NCI-H748 (cell line): ENCODE results near the gene DEPDC5.

Source experiments
- DNase-seq: peaks from one replicate; lab custom pipeline; 2025; ENCODE audit not compliant: unreplicated experiment; lab: John Stamatoyannopoulos, UW

Gene DEPDC5

DNA sequence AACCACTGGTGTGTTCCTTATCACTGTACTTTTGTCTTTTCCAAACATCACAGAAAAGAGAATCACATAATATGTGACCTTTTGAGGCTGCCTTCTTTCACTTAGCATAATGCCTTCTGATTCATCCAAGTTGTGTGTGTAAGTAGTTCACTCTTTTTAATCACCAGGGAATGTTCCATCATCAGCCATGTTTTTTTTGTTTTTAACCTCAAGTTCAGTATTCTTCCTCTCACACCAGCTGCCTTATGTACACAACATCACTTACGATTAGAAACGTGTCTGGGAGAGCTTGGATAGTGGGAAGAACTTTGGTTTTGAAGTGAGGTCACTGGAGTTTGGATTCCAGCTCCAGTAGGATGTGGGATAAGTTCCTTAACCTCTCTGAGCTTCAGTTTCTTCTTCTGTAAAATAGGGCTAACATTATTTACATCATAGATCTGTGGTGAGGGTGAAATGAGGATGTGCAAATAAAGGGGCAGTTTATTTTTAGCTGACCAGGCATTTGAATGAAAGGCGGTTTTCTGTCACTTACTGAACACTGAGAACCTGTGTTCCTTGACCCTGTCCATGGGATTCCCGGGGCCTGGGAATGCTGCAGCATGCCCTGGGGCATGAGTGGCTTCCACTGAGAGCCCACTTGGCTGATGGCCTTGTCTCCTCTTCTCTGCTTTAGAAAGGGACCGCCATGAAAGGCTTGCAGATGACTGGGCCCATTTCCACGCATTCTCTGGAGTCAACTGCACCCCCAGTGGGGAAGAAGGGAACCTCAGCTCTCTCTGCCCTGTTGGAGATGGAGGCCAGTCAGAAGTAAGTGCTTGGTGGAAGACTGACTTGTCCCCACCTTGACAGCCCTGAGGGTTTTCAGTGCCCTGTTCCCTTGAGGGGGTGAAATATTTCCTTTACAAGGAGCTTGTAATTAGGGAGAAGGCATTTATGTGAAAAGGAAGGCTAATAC lies 92.6 kb downstream of the DEPDC5 start:
- DNase-seq = no peak

DNA sequence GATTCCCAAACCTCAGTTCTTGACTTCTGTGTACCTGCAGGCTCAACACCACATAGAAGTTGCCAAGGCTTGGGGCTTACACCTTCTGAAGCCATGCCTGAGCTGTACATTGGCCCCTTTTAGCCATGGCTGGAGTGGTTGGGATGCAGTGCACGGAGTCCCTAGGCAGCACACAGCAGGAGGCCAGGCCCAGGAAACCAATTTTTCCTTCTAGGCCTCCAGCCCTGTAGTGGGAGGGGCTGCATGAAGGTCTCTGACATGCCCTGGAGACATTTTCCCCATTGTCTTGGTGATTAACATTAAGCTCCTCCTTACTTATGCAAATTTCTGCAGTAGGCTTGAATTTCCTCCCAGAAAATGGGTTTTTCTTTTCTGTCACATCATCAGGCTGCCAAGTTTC lies 94.6 kb downstream of the DEPDC5 start:
- no peak for DNase-seq

DNA sequence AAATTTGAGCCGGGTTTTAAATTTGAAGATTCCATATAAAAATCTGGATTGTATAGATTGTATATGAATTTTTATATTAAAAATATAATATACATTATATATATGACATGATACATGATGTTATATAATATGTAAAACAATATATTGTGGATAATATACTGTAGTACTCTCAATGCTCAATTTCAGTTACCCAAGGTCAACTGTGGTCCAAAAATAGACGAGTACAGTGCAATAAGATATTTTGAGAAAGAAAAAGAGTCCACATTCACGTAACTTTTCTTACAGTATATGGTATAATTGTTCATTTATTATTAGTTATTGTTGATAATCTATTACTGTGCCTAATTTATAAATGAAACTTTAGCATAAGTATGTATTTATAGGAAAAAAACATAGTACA lies 96.3 kb downstream of the DEPDC5 start:
- no peak for DNase-seq

- no peak for DNase-seq
These were observed 99.0 kb downstream of the DEPDC5 start for GRCh38 chr22:31852691-31853421.

DNA sequence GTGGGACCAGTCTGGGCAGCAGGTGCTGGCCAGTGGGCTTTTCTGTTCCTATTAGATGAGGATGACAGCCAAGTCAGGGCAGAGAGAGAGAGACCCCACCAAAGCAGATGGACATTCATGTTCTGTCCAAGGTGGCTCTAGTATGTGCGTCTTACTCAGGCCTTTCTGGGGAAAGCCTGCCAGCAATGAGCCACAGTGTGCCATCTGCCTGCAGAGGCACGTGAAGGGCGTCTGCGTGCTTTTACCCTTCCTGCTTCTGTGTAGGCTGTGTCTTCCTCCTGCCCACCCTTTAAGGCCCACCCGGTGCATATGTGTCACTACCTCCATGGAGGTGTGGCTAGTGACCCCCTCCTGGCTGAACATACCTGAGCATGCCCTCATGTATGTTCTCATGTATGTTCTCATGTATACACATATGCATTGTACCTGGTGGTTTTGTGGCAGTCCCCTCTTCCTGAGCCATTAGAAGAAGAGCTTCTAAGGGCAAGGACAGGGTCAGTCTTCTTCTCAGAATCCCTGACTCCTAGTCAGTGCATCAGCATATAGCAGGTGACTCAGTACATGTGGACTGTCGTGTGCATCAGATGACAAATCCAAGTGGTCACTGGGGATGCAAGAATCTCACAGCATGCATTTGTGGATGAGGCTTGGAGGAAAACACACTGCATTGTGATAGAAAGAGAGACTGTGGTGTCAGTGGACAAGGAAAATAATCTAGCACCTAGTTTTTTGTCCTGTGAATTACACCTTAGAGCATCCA lies 100.1 kb downstream of the DEPDC5 start:
- no peak for DNase-seq

GRCh38 chr22:31857247-31857646 lies 103.4 kb downstream of the DEPDC5 start:
- DNase-seq = peak; percentile 88

DNA sequence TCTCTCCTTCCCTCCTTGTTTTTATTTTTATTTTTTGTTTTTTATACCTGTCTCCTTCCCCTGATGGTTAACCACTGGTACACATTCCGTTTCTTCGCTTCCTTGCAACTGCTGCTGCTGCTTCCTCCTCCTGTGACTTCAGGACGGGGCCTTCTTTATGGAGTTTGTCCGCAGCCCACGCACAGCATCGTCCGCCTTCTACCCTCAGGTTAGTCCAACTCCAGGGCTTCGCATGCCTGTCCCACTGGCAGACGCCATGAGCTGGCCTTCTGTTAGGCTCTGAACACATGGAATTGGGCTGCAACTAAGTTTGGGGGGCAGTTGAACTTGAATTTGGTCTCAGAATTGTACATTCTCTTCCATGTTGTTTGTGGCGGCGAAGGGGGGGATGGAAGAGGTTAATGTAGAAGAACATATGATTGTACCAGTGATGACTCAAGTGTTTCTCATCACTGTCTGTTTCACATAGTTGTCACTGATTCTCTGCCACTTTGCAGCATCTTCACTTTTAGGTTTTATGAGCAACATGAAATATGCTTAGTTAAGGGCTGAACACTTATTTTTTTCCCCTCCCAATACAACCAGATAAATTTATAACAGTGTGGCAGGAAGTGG lies 107.5 kb downstream of the DEPDC5 start:
- DNase-seq = no peak

DNA sequence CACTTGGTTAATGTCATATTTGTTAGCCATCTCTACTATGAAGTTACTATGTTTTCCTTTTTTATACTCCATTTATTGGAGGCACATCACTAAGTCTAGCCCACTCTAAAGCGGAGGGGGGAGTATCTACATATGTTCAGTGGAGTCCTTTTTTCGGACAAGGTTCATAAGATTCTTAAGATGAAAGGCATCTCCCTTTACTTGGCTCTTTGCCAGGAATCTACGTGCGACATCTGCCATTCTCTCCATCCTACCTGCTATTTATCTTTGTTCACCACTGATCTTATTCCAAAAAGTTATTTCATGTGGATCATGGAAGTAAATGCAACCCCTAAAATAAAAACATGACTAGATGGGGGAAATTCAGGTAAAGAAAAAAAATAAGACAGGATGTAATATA lies 113.1 kb downstream of the DEPDC5 start:
- peak; percentile 5 for DNase-seq

- no peak for DNase-seq
These were observed 113.8 kb downstream of the DEPDC5 start for GRCh38 chr22:31867386-31868153.

GRCh38 chr22:31869739-31870138 lies 115.9 kb downstream of the DEPDC5 start:
- no peak for DNase-seq

DNA sequence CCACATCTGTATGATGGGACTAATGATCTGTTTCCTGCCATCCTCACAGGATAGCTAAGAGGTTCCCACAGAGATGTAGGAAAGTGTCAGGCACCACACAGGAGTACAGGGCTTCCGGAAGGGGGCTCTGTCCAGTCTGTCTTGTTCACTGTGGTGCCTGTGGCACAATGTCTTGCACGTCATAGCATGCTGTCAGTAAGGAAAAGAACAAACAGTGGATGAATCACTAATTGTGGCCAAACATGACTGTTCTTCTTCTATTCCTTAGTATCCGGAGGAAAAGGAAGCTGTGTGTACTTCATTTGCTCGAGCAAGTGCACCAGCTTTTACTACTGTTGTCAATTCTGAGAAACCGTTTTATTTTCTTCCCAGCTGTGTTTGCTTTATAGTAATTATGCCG lies 117.1 kb downstream of the DEPDC5 start:
- no peak for DNase-seq

DNA sequence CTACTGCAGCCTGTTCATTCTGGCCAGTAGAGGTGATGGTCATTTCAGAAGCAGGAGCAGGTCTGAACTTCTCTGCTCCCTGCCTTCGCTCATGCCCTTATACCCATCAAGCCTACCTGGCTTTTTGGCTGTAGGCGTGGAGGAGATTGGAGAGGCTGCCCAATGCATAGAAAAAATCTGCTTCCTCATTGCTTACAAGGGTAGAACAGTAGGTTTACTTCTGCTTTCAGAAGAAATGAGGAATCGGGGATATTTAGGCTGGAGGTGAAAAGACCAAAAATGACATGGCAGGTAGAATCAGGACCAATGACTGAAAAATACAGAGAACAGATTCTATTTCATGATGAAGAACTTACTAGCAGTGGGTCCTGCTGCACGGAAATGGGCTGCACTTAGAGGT lies 117.7 kb downstream of the DEPDC5 start:
- DNase-seq = no peak

- DNase-seq = no peak
These were observed 118.4 kb downstream of the DEPDC5 start for GRCh38 chr22:31872209-31872608.

DNA sequence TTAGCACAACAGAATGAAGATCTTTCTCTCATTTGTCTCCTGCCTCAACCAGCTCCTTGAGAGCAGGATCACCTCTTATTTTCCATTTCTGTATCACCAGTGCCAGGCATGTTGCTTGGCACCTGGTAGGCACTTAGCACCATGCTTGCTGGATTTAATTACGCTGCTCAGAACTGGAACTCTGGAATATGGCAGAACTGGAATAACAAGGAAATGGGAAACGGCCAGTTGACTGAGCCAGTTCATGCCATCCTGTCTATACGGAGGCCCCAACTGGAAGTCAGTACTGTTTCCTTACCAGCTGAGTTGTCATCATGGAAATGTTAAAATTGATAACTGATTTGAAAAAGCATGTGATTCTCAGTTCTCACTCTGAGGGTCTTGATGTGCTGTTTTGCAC lies 121.0 kb downstream of the DEPDC5 start:
- no peak for DNase-seq

DNA sequence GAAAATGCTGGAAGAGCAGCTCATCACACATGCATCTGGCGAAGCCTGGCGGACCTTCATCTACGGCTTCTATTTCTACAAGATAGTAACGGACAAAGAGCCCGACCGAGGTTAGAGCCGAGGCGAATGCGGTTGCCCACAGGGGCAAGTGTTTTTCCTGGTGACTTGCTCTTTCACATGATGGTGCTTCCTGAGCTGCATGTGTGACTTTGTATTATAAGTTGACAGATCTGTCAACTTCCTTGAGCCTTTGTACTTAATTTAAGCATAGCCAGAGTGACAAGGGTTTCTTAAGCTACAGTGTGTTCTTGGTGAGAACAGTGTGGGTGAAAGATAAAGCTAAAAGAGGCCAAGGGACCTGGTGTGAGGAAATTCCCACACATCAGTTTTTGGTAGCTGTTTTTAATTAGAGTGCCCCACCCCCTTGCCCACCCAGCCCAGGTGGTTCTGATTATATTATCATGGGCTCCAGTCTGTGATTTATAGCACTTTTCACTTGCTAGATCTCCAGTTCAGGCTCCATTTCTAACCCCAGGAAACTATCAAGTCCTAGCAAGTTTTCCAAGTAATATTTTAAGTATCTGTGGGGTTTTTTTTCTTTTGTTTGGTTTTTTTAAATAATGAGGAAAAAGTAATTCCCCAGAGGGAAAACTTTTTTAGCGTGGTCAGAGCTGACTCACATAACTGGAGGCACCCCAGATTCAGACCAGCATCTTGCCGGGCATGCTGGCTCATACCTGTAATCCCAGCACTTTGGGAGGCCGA lies 122.5 kb downstream of the DEPDC5 start:
- DNase-seq = no peak

DNA sequence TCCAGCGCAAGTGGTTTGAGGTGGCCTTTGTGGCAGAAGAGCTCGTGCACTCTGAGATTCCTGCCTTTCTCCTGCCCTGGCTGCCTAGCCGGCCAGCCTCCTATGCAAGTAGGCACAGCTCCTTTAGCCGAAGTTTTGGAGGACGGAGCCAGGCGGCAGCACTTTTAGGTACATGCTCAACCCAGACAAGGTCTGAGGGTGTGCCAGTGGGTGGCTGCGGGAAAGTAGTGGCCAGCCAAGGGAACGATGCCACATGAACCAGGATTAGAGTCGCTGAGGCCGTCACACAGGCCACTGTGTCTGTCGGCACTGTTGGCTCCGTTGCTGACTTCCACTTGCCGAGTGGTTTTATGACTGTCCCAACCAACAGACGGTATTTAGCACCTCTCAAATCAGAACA lies 125.8 kb downstream of the DEPDC5 start:
- DNase-seq = no peak

DNA sequence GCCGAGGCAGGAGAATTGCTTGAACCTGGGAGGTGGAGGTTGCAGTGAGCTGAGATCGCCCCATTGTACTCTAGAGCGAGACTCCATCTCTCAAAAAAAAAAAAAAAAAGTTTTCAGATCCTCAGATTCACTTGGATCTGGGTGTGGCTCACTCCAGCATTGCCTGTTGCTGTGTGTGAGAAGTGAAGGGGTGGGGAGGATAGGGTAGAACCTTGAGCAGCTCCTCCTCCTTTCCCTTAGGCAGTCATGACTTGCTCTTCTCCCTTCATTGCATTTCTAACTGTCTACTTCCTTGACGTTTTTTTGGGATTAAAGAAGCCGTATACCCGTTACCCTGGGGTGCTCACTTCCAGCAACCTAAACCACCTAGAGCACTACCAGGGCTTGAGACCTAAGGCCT lies 127.4 kb downstream of the DEPDC5 start:
- DNase-seq = no peak

GRCh38 chr22:31881865-31882264 lies 128.0 kb downstream of the DEPDC5 start:
- no peak for DNase-seq

DNA sequence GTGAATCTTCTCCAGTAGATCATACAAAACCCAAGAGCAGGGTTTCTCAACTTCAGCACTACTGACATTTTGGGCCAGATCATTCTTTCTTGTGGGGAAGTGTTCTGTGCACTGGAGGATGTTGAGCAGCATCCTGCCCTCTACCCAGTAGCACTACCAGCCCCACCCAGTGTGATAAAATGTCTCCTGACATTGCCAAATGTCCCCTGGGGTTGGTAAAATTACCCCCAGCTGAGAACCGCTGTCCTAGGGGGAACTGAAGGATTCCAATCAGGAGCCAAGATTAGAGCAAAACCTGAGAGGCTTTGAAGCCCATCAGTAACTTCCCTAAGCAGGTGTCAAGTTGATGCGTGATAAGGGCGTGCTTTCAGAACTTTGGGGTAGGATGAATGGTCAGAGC lies 129.2 kb downstream of the DEPDC5 start:
- no peak for DNase-seq

DNA sequence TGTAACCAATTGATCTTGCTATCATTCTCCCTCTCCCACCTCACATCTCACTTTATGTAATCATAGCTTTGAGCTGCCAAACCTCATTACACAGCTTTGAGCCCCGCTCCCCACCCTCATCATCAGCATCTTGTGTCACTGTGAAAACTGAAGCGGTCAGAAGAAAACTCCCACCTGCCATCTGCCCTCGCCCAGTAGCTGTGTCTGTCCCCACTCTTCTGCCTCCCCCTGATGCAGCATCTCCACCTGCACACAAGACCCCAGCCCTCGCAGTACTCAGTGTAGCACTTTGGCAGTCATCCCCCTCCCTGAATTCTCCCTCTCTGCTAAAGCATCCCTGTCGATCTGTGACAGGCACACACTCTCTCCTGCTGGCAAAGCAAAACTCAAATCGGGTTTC lies 130.2 kb downstream of the DEPDC5 start:
- DNase-seq = no peak
